DMS 273 (cell line): ENCODE measurements around the gene GRIK5.
"Not testable (repeated sequence)": the region's sequence is repeated elsewhere in the genome, so short reads cannot be mapped to it uniquely, and the experiment has no call there.

Experiments used
- DNase-seq: peaks from one replicate; lab custom pipeline; 2025; ENCODE audit not compliant: unreplicated experiment; lab: John Stamatoyannopoulos, UW

GRIK5 gene

GRCh38 chr19:42069619-42070351 lies at the start of gene GRIK5:
GRIK5 (minus strand) TSS chr19:42070206; CDS start chr19:42065770, 4,436 bp downstream.
- DNase-seq: no peak

- DNase-seq: no peak
These were observed 47.1 kb upstream of the GRIK5 start for GRCh38 chr19:42117076-42117475.

- DNase-seq: no peak
These were observed 46.5 kb upstream of the GRIK5 start for GRCh38 chr19:42116308-42117075.

- DNase-seq: no peak
These were observed 45.7 kb upstream of the GRIK5 start for GRCh38 chr19:42115705-42116104.

GRCh38 chr19:42115219-42115618 lies 45.2 kb upstream of the GRIK5 start:
- no peak for DNase-seq

- DNase-seq: peak; percentile 74
These were observed 44.4 kb upstream of the GRIK5 start for GRCh38 chr19:42114412-42114811.

- DNase-seq: peak; percentile 89
These were observed 43.8 kb upstream of the GRIK5 start for GRCh38 chr19:42113641-42114348.

GRCh38 chr19:42111811-42112210 lies 41.8 kb upstream of the GRIK5 start:
- no peak for DNase-seq

- no peak for DNase-seq
These were observed 41.4 kb upstream of the GRIK5 start for GRCh38 chr19:42111384-42111783.

GRCh38 chr19:42110658-42111057 lies 40.7 kb upstream of the GRIK5 start:
- DNase-seq: no peak

GRCh38 chr19:42109896-42110295 lies 39.9 kb upstream of the GRIK5 start:
- no peak for DNase-seq

- DNase-seq: peak; percentile 94
These were observed 38.8 kb upstream of the GRIK5 start for GRCh38 chr19:42108527-42109389.

- no peak for DNase-seq
These were observed 35.4 kb upstream of the GRIK5 start for GRCh38 chr19:42105368-42105767.

GRCh38 chr19:42102877-42103276 lies 32.9 kb upstream of the GRIK5 start:
- no peak for DNase-seq

GRCh38 chr19:42100241-42100640 lies 30.2 kb upstream of the GRIK5 start:
- DNase-seq: not testable (repeated sequence)

GRCh38 chr19:42099336-42099925 lies 29.4 kb upstream of the GRIK5 start:
- DNase-seq: no peak

- DNase-seq: no peak
These were observed 28.8 kb upstream of the GRIK5 start for GRCh38 chr19:42098781-42099180.

- no peak for DNase-seq
These were observed 27.5 kb upstream of the GRIK5 start for GRCh38 chr19:42097461-42097860.

- no peak for DNase-seq
These were observed 26.3 kb upstream of the GRIK5 start for GRCh38 chr19:42096255-42096837.

- DNase-seq: no peak
These were observed 25.8 kb upstream of the GRIK5 start for GRCh38 chr19:42095814-42096230.
